ENCODE measurements around the gene SYNRG.

Gene SYNRG

DNA sequence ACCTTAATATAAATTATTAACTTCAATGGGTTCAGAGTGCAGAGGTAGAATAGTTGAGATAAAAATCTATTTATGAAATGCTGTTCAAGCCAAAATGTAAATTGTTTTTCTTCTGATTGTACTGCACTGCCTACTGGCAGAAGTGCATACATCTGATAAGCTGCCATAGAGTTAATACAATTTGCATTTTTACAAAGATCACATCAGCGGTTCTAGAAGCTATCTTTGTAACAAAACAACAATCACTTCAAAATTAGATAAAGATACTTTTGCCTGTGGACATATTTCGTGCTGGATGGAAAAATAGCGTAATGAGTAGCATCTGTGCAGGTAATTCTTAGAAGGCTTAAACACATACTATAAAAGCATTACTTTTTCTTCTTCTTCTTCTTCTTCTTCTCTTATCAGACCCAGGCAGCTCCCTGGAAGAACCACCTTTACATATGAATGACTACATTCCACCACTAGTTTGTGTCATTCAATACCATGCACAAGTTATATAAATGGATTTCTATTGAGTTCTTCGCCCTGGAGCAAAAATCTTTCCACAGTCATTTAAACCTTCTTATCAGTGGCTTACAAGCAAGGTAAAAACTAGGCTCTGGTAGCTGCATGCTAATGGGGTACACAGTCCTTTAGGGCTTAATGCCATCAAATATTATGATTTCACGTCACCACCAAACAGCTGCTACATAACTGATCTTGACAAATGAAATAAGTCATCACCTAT is 47.0 kb downstream of the SYNRG start:
- H3K9ac ChIP-seq (ENCODE audit: insufficient read length): no peak overlapping the region
- DNase-seq (ENCODE audit: low read depth, low spot score): no peak
- no peak overlapping the region for H3K4me3 ChIP-seq
- no peak for TF ChIP-seq POLR2AphosphoS5 (IDR thresholded peaks at IDR 0.05; ENCODE audit: borderline replicate concordance, low read depth, low read length)
- no peak for TF ChIP-seq EZH2 (IDR thresholded peaks at IDR 0.05)
- TF ChIP-seq FOXP2 (optimal IDR thresholded peaks at IDR 0.05; ENCODE audit: control extremely low read depth, extremely low read length, insufficient read depth): no peak
- no peak overlapping the region for H3K27ac ChIP-seq
- no peaks in the 10 kb centered on the region for H3K9me3 ChIP-seq (ENCODE audit: low read depth, low read length)
- peaks cover 37% of the 10 kb centered on the region for H3K36me3 ChIP-seq (ENCODE audit: insufficient read depth, low read length)

DNA sequence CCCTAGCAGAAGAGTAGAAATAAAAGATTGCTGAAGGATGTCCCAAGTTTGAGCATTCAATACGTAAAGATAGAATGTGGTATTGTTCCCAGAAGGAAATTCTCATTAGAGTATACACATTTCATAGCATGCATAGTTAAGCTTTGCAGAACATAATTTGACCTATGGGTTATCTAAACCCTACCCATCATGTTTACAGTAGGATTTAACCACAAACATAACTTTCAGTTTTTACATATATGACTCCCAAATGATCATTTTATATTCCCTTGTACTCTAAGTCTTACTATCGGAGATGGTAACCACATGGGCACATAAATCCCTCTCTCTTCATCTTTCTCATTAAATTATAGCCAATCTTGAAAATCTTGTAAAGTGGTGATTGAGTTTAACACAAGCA is 50.9 kb downstream of the SYNRG start:
- Histone ChIP-seq H3K4me3 (no peak overlapping the region), H3K9ac (ENCODE audit: insufficient read length) (no peak overlapping the region), H3K36me3 (ENCODE audit: insufficient read depth, low read length) (peaks cover 48% of the 10 kb centered on the region), H3K9me3 (ENCODE audit: low read depth, low read length) (no peaks in the 10 kb centered on the region), H3K27ac (no peak overlapping the region)
- no peak for DNase-seq (ENCODE audit: low read depth, low spot score)
- TF ChIP-seq POLR2AphosphoS5 (IDR thresholded peaks at IDR 0.05; ENCODE audit: borderline replicate concordance, low read depth, low read length) (no peak), FOXP2 (optimal IDR thresholded peaks at IDR 0.05; ENCODE audit: control extremely low read depth, extremely low read length, insufficient read depth) (no peak), EZH2 (IDR thresholded peaks at IDR 0.05) (no peak)

DNA sequence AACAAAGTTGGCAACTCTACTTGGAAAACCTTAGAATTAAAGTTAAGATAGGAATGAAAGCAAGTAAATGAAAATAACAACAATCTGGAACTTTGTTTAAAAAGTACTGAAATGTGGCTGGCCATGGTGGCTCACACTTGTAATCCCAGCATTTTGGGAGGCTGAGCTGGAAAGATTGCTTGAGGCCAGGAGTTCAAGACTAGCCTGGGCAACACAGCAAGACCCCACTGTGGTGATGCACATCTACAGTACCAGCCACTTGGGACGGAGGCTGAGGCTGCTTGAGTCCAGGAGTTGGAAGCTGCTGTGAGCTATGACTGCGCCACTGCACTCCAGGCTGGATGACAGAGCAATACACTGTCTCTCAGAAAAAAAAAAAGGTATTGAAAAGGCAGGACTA is 51.7 kb downstream of the SYNRG start:
- Histone ChIP-seq H3K4me3 (no peak overlapping the region), H3K9me3 (ENCODE audit: low read depth, low read length) (no peaks in the 10 kb centered on the region), H3K9ac (ENCODE audit: insufficient read length) (no peak overlapping the region), H3K36me3 (ENCODE audit: insufficient read depth, low read length) (peaks cover 56% of the 10 kb centered on the region), H3K27ac (no peak overlapping the region)
- DNase-seq (ENCODE audit: low read depth, low spot score): no peak
- TF ChIP-seq EZH2 (IDR thresholded peaks at IDR 0.05): no peak
- TF ChIP-seq FOXP2 (optimal IDR thresholded peaks at IDR 0.05; ENCODE audit: control extremely low read depth, extremely low read length, insufficient read depth): no peak
- no peak for TF ChIP-seq POLR2AphosphoS5 (IDR thresholded peaks at IDR 0.05; ENCODE audit: borderline replicate concordance, low read depth, low read length)

DNA sequence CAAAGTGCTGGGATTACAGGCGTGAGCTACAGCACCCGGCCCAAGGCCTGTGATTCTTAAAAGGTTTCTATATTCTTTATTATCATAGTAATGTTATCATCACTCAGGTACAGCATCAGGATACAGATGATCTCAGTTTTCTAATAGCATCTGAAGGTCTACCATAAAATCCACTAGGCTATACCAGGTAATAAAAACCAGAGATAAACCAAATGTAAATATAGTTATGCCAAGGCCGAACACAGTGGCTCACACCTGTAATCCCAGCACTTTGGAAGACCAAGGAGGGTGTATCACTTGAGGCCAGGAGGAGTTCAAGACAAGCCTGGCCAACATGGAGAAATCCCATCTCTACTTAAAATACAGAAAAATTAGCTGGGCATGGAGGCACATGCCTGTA is 53.8 kb downstream of the SYNRG start:
- TF ChIP-seq FOXP2 (optimal IDR thresholded peaks at IDR 0.05; ENCODE audit: control extremely low read depth, extremely low read length, insufficient read depth) (no peak), POLR2AphosphoS5 (IDR thresholded peaks at IDR 0.05; ENCODE audit: borderline replicate concordance, low read depth, low read length) (no peak), EZH2 (IDR thresholded peaks at IDR 0.05) (no peak)
- H3K4me3 ChIP-seq: no peak overlapping the region
- no peaks in the 10 kb centered on the region for H3K9me3 ChIP-seq (ENCODE audit: low read depth, low read length)
- H3K27ac ChIP-seq: no peak overlapping the region
- no peak overlapping the region for H3K9ac ChIP-seq (ENCODE audit: insufficient read length)
- H3K36me3 ChIP-seq (ENCODE audit: insufficient read depth, low read length): peaks cover 47% of the 10 kb centered on the region
- DNase-seq (ENCODE audit: low read depth, low spot score): no peak

DNA sequence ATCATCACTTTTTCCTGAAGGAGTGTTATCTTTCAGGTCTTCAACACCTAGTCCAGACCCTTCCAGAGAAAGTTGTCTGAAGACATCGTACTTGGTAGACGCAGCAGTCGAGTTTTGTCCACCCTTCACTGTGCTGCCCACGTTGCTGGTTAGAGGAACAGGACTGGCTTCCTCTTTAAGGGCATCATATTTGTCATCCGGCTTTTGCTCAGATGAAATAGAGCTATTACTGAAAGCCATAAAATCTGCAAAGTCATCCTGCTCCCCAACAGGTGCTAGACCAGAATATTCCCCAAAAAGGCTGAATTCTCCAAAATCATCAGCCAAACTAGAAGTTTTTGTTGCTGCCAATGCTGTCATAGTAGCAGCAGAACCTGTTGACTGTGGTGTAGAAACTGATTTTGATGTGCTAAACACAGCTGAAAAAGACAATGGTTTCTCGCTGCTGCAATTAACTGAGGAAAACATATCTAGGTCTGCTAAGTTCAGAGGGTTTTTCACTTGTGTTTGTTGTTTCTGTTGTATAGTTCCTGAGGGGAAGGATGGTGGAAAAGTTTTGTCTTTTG is 55.7 kb downstream of the SYNRG start:
- Histone ChIP-seq H3K9me3 (ENCODE audit: low read depth, low read length) (no peaks in the 10 kb centered on the region), H3K36me3 (ENCODE audit: insufficient read depth, low read length) (peaks cover 35% of the 10 kb centered on the region), H3K9ac (ENCODE audit: insufficient read length) (no peak overlapping the region), H3K27ac (no peak overlapping the region), H3K4me3 (no peak overlapping the region)
- no peak for TF ChIP-seq EZH2 (IDR thresholded peaks at IDR 0.05)
- TF ChIP-seq FOXP2 (optimal IDR thresholded peaks at IDR 0.05; ENCODE audit: control extremely low read depth, extremely low read length, insufficient read depth): no peak
- TF ChIP-seq POLR2AphosphoS5 (IDR thresholded peaks at IDR 0.05; ENCODE audit: borderline replicate concordance, low read depth, low read length): no peak
- DNase-seq (ENCODE audit: low read depth, low spot score): no peak

DNA sequence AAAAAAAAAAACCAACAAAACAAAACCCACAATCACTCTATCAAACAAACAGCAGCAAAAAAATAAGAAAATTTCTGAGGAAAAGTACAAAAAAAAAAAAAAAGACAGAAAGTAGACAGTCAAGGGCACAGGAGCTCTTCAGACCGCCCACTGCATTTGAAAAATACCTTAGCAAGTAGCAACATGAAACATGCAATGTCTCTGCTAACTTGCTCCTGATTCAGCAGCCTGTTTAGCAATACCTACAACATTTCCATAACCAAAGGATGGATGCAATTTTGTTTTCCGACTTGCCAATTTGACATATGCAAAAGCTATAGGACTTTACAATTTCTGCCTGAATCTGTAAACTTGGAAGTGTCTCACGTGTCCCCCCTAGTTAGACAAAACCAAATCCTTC is 57.4 kb downstream of the SYNRG start:
- Histone ChIP-seq H3K9me3 (ENCODE audit: low read depth, low read length) (no peaks in the 10 kb centered on the region), H3K9ac (ENCODE audit: insufficient read length) (no peak overlapping the region), H3K4me3 (no peak overlapping the region), H3K27ac (no peak overlapping the region), H3K36me3 (ENCODE audit: insufficient read depth, low read length) (peaks cover 23% of the 10 kb centered on the region)
- TF ChIP-seq POLR2AphosphoS5 (IDR thresholded peaks at IDR 0.05; ENCODE audit: borderline replicate concordance, low read depth, low read length) (no peak), EZH2 (IDR thresholded peaks at IDR 0.05) (no peak), FOXP2 (optimal IDR thresholded peaks at IDR 0.05; ENCODE audit: control extremely low read depth, extremely low read length, insufficient read depth) (no peak)
- DNase-seq (ENCODE audit: low read depth, low spot score): no peak

DNA sequence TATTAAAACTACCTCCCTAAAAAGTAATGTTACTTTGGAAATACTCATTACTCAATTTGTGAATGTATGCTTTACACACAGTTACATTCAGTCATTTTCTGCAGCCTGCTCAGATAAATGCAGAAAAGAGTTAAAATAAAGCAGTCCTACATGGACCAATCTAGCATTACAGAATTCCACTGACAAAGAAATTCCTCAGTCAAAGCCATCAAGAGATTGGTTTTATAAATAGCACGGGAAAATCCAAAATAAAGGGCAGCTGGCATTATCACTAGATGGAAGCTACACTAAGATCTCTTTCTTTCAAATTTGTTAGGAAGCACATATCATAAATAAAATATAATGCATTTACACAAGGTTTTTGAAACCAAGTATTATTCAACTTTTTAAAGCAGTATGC is 61.2 kb downstream of the SYNRG start:
- no peak for DNase-seq (ENCODE audit: low read depth, low spot score)
- no peaks in the 10 kb centered on the region for H3K9me3 ChIP-seq (ENCODE audit: low read depth, low read length)
- peaks cover 15% of the 10 kb centered on the region for H3K36me3 ChIP-seq (ENCODE audit: insufficient read depth, low read length)
- TF ChIP-seq FOXP2 (optimal IDR thresholded peaks at IDR 0.05; ENCODE audit: control extremely low read depth, extremely low read length, insufficient read depth) (no peak), EZH2 (IDR thresholded peaks at IDR 0.05) (no peak), POLR2AphosphoS5 (IDR thresholded peaks at IDR 0.05; ENCODE audit: borderline replicate concordance, low read depth, low read length) (no peak)
- peak overlapping the region; percentile 33 for H3K27ac ChIP-seq
- H3K9ac ChIP-seq (ENCODE audit: insufficient read length): no peak overlapping the region
- H3K4me3 ChIP-seq: no peak overlapping the region

DNA sequence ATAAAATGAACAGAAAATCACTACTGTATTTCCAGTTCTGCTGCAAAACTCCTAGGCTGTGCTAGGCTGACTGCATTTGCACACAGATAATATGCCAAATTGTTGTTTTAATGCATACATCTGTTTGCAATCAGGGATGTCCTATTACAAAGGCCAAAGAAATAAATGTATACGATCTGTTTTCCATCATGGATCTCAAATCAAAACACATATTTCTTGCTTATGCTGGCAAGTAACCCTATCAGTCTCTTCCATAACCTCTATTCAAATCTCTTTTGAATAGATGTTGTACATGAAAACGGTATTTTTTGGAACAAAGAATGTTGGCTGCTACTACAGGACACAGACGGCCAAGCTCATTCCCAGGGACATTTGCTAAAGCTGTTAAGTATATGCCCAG is 62.9 kb downstream of the SYNRG start:
- peak overlapping the region; percentile 74 for H3K27ac ChIP-seq
- TF ChIP-seq FOXP2 (optimal IDR thresholded peaks at IDR 0.05; ENCODE audit: control extremely low read depth, extremely low read length, insufficient read depth) (no peak), EZH2 (IDR thresholded peaks at IDR 0.05) (no peak), POLR2AphosphoS5 (IDR thresholded peaks at IDR 0.05; ENCODE audit: borderline replicate concordance, low read depth, low read length) (no peak)
- peak overlapping the region; percentile 39 for H3K4me3 ChIP-seq
- H3K9me3 ChIP-seq (ENCODE audit: low read depth, low read length): no peaks in the 10 kb centered on the region
- DNase-seq (ENCODE audit: low read depth, low spot score): no peak
- H3K36me3 ChIP-seq (ENCODE audit: insufficient read depth, low read length): peaks cover 25% of the 10 kb centered on the region
- H3K9ac ChIP-seq (ENCODE audit: insufficient read length): peak overlapping the region; percentile 17

All from SK-N-MC (cell line).